ENCODE results near the gene TPI1. TPM values are rescaled to one million over a fixed set of nuclear protein-coding genes. Genes with fewer than 3 reads are reported as not detected.

Gene TPI1
- 306 and 318 TPM in 2 replicates for total RNA-seq

GRCh38 chr12:6867413-6868210 lies at the start of gene TPI1:
TSS of gene TPI1 (plus strand) at chr12:6867531. CDS start at chr12:6867567, 36 bp downstream.
- no peak for TF ChIP-seq CTCF (IDR thresholded peaks at IDR 0.05)
- peak; percentile 65 for DNase-seq
- Mint-ChIP-seq H3K27me3 (no peaks in the 10 kb centered on the region), H3K27ac (peak within 1 kb of the TSS; percentile 84), H3K4me1 (peaks cover 51% of the 10 kb centered on the region), H3K9me3 (no peaks in the 10 kb centered on the region), H3K36me3 (ENCODE audit: low read depth) (peaks cover 66% of the 10 kb centered on the region), H3K4me3 (peak within 1 kb of the TSS; percentile 89)
- peak; percentile 78 for ATAC-seq (ENCODE audit: low read depth)
- intact Hi-C loops (cut with micrococcal nuclease) = loop anchor here (1.0 to 2.0 kb wide), 3 partner anchors 15 to 771 kb away; partner anchors contain the start of genes LPCAT3 and USP5
- POLR2A ChIA-PET = interaction anchor here (0.6 to 11.1 kb wide), 22 partner anchors 9 to 424 kb away, joined by 3 to 190 read pairs (median 3); partner anchors contain the start of genes C12orf57, CDCA3, COPS7A and EMG1
- CTCF ChIA-PET = interaction anchor here (0.6 to 3.4 kb wide), 6 partner anchors 15 to 241 kb away, joined by 4 to 34 read pairs (median 8); partner anchors contain the start of genes C1RL, CDCA3, MLF2 and USP5

DNA sequence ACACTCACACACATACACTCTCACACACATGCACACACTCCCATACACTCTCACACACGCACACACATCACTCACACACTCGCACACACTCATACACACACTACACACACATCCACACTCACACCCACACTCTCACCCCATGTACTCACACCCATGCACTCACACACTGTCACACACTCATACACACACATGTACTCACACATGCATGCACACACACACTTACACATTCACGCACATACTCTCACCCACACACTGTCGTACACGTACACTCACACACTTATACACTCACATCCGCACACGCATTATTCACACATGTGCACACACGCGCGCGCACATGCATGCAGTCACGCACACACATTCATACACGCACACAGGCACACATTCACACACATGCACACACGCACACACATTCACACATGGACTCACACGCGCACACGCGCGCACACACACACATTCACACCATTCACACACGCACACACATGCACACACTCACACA lies 49.6 kb upstream of the TPI1 start:
- ATAC-seq (ENCODE audit: low read depth) = no peak
- Mint-ChIP-seq H3K36me3 (ENCODE audit: low read depth) (no peaks in the 10 kb centered on the region), H3K9me3 (no peaks in the 10 kb centered on the region), H3K27ac (no peak overlapping the region), H3K27me3 (peaks cover 20% of the 10 kb centered on the region), H3K4me3 (no peak overlapping the region), H3K4me1 (peaks cover 21% of the 10 kb centered on the region)
- ChIA-PET CTCF (no interaction called here), POLR2A (no interaction called here)
- intact Hi-C loops (cut with micrococcal nuclease) = no loop called here
- DNase-seq = no peak
- TF ChIP-seq CTCF (IDR thresholded peaks at IDR 0.05) = no peak

DNA sequence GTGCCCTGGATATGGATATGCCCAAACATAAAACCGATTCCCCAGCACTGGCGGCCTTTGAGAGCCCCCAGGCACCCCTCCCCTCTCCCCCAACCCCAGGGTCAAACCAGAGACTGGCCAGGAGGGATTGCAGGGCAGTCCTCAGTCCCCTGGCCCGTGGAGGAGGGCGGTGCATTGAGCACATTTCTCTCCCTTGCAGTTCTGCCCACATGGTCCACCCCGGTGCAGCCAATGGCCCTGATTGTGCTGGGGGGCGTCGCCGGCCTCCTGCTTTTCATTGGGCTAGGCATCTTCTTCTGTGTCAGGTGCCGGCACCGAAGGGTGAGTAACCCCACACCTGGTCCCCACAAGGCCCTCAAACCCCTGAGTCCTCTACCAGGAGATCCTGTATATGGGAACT lies 49.1 kb upstream of the TPI1 start:
- peaks cover 18% of the 10 kb centered on the region for H3K4me1 Mint-ChIP-seq
- no peak overlapping the region for H3K4me3 Mint-ChIP-seq
- DNase-seq (no peak), ATAC-seq (ENCODE audit: low read depth) (no peak)
- H3K27me3 Mint-ChIP-seq = peaks cover 25% of the 10 kb centered on the region
- no peak for TF ChIP-seq CTCF (IDR thresholded peaks at IDR 0.05)
- H3K9me3 Mint-ChIP-seq = no peaks in the 10 kb centered on the region
- CTCF ChIA-PET = no interaction called here
- no peaks in the 10 kb centered on the region for H3K36me3 Mint-ChIP-seq (ENCODE audit: low read depth)
- POLR2A ChIA-PET = no interaction called here
- intact Hi-C loops (cut with micrococcal nuclease) = no loop called here
- H3K27ac Mint-ChIP-seq = no peak overlapping the region

DNA sequence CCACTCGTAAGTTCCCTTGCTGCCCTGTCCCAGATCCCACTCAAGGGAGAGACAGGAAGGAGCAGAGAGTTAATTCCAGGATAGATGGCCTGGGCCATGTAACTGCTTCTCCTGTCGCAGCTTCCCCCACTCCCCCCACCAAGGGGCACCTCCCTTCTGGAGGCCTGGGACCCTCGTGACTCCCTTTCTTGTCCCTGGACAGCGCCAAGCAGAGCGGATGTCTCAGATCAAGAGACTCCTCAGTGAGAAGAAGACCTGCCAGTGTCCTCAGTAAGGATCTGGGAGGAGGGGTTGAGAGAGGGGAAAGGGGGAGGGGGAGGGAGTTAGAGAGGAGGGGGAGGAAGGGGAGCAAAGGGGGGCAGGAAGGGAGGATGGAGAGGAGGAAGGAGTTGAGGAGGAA lies 48.7 kb upstream of the TPI1 start:
- ATAC-seq (ENCODE audit: low read depth) = no peak
- no peak for TF ChIP-seq CTCF (IDR thresholded peaks at IDR 0.05)
- Mint-ChIP-seq H3K4me1 (peaks cover 16% of the 10 kb centered on the region), H3K4me3 (no peak overlapping the region), H3K36me3 (ENCODE audit: low read depth) (no peaks in the 10 kb centered on the region), H3K27ac (no peak overlapping the region), H3K9me3 (no peaks in the 10 kb centered on the region), H3K27me3 (peaks cover 27% of the 10 kb centered on the region)
- intact Hi-C loops (cut with micrococcal nuclease) = no loop called here
- DNase-seq = no peak
- ChIA-PET CTCF (no interaction called here), POLR2A (no interaction called here)
